A549 (cell line): Measurements from ENCODE around the gene BCAS3.

Source experiments
- BHLHE40 ChIP-seq: IDR thresholded peaks from 2 replicates; pipeline ENCODE4 v1.6.1; 2012; ENCODE audit warnings: low read depth, low read length, inconsistent platforms
- CTCF ChIP-seq: fragments of >200 bp; sonication (Bioruptor Twin); formaldehyde crosslinking; IDR thresholded peaks from 3 replicates; pipeline ENCODE4 v1.5.1; 2016
- E2F6 ChIP-seq: IDR thresholded peaks from 2 replicates; pipeline ENCODE4 v1.6.1; 2012; ENCODE audit warnings: low read depth, borderline replicate concordance
- ESRRA ChIP-seq: fragments of 150-350 bp; IDR thresholded peaks from 2 replicates; pipeline ENCODE4 v1.6.1; 2014; ENCODE audit warnings: mild to moderate bottlenecking, low read length, borderline replicate concordance
- POLR2A ChIP-seq: IDR thresholded peaks from 2 replicates; pipeline ENCODE4 v1.6.1; 2012; ENCODE audit warnings: mild to moderate bottlenecking, low read length
- REST ChIP-seq: fragments of 200-600 bp; sonication (generic); IDR thresholded peaks from 2 replicates; pipeline ENCODE4 v1.6.1; 2016; ENCODE audit warnings: antibody characterized with exemption, mild to moderate bottlenecking, moderate library complexity
- USF2 ChIP-seq: fragments of 450-650 bp; IDR thresholded peaks from 2 replicates; pipeline ENCODE4 v1.6.1; 2014; ENCODE audit warnings: antibody characterized with exemption

- TF ChIP-seq BHLHE40 = no peak
- no peak for TF ChIP-seq CTCF
- TF ChIP-seq REST = no peak
- no peak for TF ChIP-seq POLR2A
- TF ChIP-seq USF2 = no peak
- no peak for TF ChIP-seq E2F6
- no peak for TF ChIP-seq ESRRA
Measured at GRCh38 chr17:60749050-60749449, 71.4 kb downstream of the BCAS3 start.
